H1 (cell line): ENCODE data around the gene ADGRB2. TPM values are rescaled to one million over a fixed set of nuclear protein-coding genes. Genes with fewer than 3 reads are reported as not detected.

Source experiments
- ASH2L ChIP-seq: fragments of 200-600, 300-600 bp; sonication (generic); IDR thresholded peaks from one replicate; pipeline ENCODE4 v1.7.1; 2017; ENCODE audit warnings: low read length
- ATF2 ChIP-seq: IDR thresholded peaks from 2 replicates; pipeline ENCODE4 v1.6.1; 2012; ENCODE audit warnings: low read length, inconsistent platforms
- JUN ChIP-seq: IDR thresholded peaks from 2 replicates; pipeline ENCODE4 v1.6.1; 2011; ENCODE audit warnings: low read depth, mild to moderate bottlenecking, improper control_type of control experiment, low read length
- RNF2 ChIP-seq: fragments of 200-900, 300-1000 bp; sonication (generic); IDR thresholded peaks from 2 replicates; pipeline ENCODE4 v1.7.1; 2016; ENCODE audit warnings: borderline replicate concordance, low read depth, mild to moderate bottlenecking, antibody characterized with exemption, low read length; ENCODE audit not compliant: poor library complexity, severe bottlenecking; ENCODE audit errors: missing control alignments
- SIRT6 ChIP-seq: IDR thresholded peaks from one replicate; pipeline ENCODE4 v1.7.1; 2012; ENCODE audit warnings: low read length, inconsistent platforms
- SIX5 ChIP-seq: IDR thresholded peaks from 2 replicates; pipeline ENCODE4 v1.6.1; 2011; ENCODE audit warnings: mild to moderate bottlenecking, low read depth, low read length
- YY1 ChIP-seq: IDR thresholded peaks from 2 replicates; pipeline ENCODE4 v1.6.1; 2011; ENCODE audit warnings: low read depth, mild to moderate bottlenecking, low read length
- ZNF274 ChIP-seq: IDR thresholded peaks from 2 replicates; pipeline ENCODE4 v1.7.0; 2012; ENCODE audit warnings: low read length, borderline replicate concordance; ENCODE audit errors: extremely low read depth
- polyA plus RNA-seq, 7 experiments: library from polyadenylated mRNA; depleted of rRNA in 3 of 7; stranded (reverse) in 5 of 7; unstranded in 2 of 7; fragments of >200 nt in 5 of 7; fragments of 200-250 nt in 2 of 7; gene quantifications; 1 replicate in 5 of 7; 2 replicates in 1 of 7; 4 replicates in 1 of 7; pipeline versions ENCODE4 v1.2.1 to v1.2.3, GENCODE V29; 2011 to 2013; ENCODE audit warnings: missing spikeins in 2 of 7, mixed read lengths in 2 of 7
- total RNA-seq: library from RNA; stranded (reverse); fragmentation: NEBNext Ultra II Directional; extraction: Animal tissue kit (Norgen Biotek cat#: 25700); gene quantifications from 2 replicates; pipeline ENCODE4 v1.2.1, GENCODE V29; 2021
- TF ChIP-seq, protein P1 (sequence below): fragments of 300-600 bp; sonication (generic); IDR thresholded peaks from 2 replicates; pipeline ENCODE4 v1.7.1; 2012; ENCODE audit warnings: low read length, moderate library complexity, mild to moderate bottlenecking, inconsistent platforms; ENCODE audit not compliant: insufficient replicate concordance

Gene ADGRB2
- total and polyA plus RNA-seq, 2 of the 8 experiments (the other 6 are each of a cell fraction or from before 2014, with no cell fraction given), result 15.6 to 26.2 TPM

GRCh38 chr1:31691446-31691845, 72.7 kb downstream of the ADGRB2 start (continued):
- TF ChIP-seq, protein P1, sequence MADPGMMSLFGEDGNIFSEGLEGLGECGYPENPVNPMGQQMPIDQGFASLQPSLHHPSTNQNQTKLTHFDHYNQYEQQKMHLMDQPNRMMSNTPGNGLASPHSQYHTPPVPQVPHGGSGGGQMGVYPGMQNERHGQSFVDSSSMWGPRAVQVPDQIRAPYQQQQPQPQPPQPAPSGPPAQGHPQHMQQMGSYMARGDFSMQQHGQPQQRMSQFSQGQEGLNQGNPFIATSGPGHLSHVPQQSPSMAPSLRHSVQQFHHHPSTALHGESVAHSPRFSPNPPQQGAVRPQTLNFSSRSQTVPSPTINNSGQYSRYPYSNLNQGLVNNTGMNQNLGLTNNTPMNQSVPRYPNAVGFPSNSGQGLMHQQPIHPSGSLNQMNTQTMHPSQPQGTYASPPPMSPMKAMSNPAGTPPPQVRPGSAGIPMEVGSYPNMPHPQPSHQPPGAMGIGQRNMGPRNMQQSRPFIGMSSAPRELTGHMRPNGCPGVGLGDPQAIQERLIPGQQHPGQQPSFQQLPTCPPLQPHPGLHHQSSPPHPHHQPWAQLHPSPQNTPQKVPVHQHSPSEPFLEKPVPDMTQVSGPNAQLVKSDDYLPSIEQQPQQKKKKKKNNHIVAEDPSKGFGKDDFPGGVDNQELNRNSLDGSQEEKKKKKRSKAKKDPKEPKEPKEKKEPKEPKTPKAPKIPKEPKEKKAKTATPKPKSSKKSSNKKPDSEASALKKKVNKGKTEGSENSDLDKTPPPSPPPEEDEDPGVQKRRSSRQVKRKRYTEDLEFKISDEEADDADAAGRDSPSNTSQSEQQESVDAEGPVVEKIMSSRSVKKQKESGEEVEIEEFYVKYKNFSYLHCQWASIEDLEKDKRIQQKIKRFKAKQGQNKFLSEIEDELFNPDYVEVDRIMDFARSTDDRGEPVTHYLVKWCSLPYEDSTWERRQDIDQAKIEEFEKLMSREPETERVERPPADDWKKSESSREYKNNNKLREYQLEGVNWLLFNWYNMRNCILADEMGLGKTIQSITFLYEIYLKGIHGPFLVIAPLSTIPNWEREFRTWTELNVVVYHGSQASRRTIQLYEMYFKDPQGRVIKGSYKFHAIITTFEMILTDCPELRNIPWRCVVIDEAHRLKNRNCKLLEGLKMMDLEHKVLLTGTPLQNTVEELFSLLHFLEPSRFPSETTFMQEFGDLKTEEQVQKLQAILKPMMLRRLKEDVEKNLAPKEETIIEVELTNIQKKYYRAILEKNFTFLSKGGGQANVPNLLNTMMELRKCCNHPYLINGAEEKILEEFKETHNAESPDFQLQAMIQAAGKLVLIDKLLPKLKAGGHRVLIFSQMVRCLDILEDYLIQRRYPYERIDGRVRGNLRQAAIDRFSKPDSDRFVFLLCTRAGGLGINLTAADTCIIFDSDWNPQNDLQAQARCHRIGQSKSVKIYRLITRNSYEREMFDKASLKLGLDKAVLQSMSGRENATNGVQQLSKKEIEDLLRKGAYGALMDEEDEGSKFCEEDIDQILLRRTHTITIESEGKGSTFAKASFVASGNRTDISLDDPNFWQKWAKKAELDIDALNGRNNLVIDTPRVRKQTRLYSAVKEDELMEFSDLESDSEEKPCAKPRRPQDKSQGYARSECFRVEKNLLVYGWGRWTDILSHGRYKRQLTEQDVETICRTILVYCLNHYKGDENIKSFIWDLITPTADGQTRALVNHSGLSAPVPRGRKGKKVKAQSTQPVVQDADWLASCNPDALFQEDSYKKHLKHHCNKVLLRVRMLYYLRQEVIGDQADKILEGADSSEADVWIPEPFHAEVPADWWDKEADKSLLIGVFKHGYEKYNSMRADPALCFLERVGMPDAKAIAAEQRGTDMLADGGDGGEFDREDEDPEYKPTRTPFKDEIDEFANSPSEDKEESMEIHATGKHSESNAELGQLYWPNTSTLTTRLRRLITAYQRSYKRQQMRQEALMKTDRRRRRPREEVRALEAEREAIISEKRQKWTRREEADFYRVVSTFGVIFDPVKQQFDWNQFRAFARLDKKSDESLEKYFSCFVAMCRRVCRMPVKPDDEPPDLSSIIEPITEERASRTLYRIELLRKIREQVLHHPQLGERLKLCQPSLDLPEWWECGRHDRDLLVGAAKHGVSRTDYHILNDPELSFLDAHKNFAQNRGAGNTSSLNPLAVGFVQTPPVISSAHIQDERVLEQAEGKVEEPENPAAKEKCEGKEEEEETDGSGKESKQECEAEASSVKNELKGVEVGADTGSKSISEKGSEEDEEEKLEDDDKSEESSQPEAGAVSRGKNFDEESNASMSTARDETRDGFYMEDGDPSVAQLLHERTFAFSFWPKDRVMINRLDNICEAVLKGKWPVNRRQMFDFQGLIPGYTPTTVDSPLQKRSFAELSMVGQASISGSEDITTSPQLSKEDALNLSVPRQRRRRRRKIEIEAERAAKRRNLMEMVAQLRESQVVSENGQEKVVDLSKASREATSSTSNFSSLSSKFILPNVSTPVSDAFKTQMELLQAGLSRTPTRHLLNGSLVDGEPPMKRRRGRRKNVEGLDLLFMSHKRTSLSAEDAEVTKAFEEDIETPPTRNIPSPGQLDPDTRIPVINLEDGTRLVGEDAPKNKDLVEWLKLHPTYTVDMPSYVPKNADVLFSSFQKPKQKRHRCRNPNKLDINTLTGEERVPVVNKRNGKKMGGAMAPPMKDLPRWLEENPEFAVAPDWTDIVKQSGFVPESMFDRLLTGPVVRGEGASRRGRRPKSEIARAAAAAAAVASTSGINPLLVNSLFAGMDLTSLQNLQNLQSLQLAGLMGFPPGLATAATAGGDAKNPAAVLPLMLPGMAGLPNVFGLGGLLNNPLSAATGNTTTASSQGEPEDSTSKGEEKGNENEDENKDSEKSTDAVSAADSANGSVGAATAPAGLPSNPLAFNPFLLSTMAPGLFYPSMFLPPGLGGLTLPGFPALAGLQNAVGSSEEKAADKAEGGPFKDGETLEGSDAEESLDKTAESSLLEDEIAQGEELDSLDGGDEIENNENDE, result no peak
- TF ChIP-seq RNF2 (no peak), ASH2L (no peak), YY1 (no peak), ATF2 (no peak), SIX5 (no peak), JUN (no peak), SIRT6 (no peak), ZNF274 (no peak)
